NCI-H69 (cell line): Measurements from ENCODE around the gene PTPN9.
A peak's percentile ranks its signal among the peaks of the same experiment; 100 is the strongest.
"Not testable (repeated sequence)": the region's sequence is repeated elsewhere in the genome, so short reads cannot be mapped to it uniquely, and the experiment has no call there.

ENCODE experiments used
- DNase-seq: peaks from one replicate; lab custom pipeline; 2025; lab: John Stamatoyannopoulos, UW

PTPN9 gene

DNA sequence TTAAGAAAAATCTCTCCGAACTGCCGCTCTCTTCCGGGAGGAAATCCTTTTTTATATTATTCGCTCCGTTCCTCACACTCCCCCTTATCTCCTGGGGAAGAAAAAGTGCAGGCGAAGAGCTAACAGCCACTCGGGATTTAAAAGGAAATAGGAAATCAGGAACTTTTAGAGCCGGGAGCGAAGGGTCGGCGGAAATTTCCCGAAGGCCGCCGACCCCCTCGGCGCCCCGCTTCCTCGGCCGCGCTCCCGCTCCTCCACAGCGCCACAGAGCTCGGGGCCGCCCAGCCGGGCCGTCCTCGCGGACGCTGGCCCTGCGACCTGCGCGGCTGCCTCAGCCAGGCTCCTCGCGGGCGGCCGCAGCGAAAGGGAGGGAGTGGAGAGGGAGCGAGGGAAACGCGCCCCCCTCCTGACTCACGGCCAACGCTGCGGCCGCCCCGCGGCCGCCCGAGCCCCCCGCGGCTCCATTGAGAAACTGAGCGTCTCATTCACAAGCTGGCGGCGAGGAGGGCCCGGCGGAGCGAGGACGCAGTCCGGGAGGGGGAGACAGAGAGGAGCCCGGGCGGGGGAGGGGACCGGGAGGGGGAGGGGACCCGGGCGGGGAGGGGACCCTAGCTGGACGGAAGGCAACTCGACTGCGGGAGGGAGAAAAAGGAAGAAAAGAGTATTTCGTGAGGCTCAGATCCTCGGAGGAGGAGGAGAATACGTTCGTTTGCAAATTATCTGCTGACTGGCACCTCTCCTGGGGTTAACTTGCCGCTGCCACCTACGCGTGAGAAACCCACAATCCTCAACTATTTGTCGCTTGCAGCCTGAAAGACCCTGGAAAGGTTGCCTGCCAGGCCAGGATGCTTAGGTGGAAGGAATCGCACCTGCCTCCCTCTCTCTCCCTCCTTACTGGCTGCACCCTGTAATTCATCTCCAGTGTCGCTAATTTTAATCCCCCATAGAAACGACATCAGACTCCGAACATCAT, at the start of gene PTPN9:
PTPN9 (minus strand) TSS at position 368 of the 973 bp plus-strand sequence. CDS start 539 bp downstream, outside the sequence.
- DNase-seq, result peak; percentile 92

DNA sequence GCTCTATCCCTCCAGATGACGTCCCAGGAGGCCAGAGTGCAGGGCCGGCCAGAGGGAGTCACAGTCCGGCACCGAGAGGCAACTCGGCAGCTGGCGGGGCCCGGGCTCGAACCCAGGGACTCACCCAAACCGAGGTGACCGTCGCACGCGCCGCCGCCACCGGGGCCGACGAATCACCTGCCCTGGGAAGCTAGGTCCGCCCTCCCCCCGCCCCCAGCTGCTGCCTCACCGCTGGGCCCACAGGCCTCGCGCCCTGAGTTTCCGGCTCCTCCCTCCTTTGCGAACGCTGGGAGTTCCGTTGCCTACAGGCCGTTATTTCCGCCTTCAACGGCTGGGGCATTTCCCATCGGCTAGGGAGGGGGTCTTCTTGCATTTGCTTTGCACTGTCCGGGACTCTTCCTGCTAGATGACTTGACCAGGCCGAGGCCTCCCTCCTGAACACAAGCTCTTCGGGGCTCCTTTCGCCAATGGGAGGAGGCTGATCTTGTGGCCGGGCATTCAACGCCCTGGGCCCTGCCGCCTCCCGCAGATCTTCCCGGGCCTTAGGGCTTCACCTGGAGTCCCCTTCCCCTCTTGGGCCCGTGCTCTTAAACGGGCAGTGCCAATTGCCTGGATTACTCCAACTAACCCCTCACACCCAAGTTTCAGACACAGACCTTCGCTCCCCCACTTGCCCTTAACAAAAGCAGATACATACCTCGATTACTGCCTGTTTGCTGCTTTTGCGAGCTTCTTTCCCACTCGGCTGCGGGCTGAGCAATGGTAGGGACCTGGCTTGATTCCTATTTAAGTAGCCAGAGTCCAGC, 46.6 kb upstream of the PTPN9 start, which contains the start of gene SNUPN:
SNUPN (minus strand) TSS at position 184 of the 806 bp plus-strand sequence. CDS start 4,674 bp downstream, outside the sequence.
- peak; percentile 94 for DNase-seq

- no peak for DNase-seq
These were observed 43.4 kb upstream of the PTPN9 start for GRCh38 chr15:75622505-75622904.

DNA sequence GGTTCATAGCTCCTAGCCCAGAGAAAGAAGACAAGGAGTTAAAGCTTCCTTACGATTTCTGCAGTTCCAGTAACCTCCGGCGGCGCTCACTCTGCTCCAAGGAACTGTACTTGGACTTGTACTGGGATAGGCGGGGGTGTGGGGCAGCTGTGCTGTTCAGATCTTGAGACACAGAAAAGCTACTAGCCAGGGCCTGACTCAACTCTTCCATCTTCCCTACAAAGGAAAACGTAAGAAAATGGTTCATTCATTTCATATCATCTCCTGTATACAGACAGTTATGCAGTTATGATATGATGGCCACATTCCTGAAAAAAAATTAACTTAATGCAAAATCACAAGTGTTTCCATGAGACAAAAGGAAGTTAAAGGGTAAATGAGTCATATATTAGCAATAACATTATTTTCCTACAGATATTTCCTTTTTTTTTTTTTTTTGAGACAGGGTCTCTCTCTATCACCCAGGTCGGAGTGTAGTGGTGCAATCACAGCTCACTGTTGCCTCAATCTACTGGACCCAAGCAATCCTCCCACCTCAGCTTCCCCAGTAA, 41.8 kb upstream of the PTPN9 start:
- no peak for DNase-seq

GRCh38 chr15:75620058-75620820, 41.1 kb upstream of the PTPN9 start:
- no peak for DNase-seq

DNA sequence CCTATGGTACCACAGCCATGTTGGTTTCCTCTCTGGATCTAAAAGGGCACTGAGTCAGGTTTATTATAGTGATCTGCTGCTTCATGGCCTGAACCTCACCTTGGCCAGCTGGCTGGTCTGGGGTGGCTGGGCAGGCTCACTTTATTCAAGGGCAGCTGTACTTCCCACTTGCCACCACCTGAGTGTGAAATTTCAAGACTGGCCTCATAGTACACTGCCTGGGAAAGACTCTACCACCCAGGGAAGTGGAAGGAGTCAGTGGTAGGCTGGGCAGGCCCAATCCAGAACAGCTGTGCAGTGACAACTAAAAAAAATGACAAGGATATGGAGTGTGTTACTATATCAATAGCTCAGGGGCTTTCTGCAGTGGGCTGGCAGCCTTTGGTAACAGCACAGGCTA, 37.7 kb upstream of the PTPN9 start:
- DNase-seq, result no peak

DNA sequence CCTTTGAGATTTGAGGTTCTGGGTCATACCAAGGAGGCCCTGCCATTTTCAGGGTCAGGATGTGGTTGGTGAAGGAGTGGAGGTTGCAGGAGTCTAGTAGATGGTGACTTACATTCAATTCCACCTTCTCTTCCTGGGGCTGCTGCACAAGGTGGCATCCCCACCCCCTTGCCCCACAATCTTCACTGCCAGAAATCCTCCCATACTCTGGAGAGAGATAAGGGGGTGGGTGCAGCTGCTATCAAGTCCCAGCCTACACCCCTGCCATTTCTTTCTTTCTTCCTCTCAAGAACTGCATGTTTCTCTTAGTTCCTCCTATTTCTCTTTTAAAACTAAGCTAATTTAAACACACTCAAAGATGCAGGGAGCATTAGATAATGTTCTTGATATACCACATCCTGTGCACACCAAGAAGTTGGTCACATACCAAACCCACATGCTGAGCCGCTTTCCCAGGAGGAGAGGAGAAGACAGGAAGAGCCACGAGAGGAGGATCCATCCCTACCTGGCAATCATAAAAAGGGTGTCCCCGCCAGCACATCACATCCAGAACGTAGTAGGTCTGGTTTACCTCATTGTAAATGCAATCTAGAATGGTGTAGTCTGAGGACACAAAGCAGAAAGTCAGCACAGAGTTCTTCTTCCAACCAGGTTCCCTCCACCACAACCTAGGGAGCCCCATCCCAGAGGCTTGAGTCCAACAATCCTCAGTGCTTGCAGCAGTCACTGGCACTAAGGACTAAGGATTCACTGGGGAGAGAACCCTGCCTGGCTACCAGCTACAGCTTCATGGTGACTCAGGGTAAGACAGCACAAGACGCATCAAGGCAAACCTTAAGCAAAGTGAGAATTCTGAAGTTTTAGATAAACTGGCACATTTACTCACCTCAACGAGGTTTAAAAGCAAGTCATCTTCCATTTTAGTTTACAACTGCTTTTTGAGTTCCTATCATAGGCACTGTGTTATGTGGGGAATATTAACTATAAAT, 27.9 kb upstream of the PTPN9 start:
- no peak for DNase-seq

GRCh38 chr15:75606026-75606425, 26.9 kb upstream of the PTPN9 start:
- DNase-seq, result no peak

- DNase-seq, result no peak
These were observed 20.3 kb upstream of the PTPN9 start for GRCh38 chr15:75599401-75599800.

DNA sequence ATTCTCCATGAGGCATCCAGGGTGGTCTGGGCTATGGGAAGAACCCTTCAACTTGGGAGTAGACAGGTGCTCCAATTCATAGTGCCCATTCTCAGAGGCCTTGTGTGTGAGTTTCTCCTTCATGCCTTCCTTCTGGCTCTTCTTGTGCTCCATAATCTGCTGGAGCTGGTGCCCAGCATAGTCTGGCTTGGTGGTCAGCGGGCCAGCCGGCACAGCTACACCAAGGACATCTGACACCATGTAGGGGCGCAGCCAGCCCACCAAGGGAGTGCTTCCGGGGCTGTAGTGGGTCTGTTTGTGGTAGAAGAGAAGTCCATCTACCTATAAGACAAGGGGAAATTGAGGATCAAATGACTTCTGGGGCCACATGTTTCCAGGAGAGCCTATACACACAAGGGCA, 19.2 kb upstream of the PTPN9 start:
- no peak for DNase-seq

DNA sequence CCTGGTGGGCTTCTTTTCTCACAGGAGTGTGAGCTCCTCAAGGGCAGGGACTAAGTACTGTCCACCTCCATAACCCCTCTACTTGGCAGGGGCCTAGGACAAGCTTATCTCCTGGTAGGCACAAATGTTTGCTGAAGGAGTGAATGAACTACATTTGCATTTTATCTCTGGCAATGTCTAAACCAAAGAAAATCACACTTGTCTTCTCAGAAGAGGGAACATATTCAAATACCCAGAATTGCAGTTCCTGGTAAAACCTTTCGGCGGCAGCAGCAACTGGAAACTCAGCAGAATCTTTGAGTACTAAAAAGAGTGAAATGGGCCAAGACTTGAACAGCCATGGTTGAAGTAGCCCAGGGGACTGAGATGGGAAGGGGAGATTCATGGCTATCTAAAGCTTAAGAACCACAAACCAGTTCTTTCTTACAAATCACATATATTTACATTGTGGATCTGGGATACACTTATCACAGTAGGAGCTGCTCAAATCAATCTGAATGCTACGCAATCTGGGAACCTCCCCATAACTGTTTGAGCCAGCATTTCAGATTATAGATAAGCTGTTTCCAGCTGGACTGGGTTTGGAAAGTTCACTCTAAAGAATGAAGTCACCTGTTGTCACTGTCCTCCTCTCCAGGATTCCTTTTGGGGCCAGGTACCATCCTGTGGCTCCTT, 18.7 kb upstream of the PTPN9 start:
- no peak for DNase-seq

DNA sequence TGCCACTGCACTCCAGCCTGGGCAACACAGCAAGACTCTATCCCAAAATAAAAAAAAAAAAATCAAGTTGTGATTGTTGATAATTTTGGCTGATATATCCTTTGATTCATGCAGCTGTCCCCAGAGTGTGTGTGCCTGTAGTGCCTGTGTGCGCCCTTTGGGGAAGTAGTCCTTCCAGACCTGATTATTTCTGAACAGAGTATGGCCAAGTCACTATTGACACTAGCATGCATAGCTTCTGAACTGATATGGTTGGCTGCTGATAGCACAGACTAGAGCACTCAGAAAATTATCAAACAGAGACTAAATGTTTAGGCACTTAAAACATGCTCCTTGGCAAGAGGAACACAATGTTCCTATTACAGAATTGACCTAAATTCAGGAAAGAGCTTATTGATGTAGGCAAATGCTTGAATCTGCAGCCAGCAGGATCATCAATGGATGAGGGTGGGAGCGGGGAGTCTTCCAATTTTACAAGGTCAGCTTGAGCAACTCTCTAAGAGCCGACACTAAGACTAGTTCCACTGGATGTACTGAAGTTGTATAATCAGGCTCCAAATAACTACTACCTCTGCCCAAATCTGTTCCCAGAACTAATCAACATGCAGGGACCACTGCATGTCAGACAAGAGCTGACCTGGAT, 17.7 kb upstream of the PTPN9 start:
- no peak for DNase-seq

DNA sequence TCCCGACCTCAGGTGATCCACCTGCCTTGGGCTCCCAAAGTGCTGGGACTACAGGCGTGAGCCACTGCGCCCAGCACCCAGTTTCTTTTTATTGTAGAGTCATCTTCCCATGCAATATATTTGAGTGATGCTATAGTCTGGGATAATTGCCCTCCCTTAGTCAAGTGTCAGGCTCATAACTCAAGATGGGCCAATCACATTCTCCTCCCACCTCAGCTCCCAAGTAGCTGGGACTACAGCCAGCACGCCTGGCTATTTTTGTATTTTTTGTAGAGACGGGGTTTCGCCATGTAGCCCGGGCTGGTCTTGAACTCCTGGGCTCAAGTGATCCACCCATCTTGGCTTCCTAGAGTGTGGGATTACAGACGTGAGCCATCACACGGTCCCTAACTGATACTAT, 15.2 kb upstream of the PTPN9 start:
- DNase-seq, result no peak

DNA sequence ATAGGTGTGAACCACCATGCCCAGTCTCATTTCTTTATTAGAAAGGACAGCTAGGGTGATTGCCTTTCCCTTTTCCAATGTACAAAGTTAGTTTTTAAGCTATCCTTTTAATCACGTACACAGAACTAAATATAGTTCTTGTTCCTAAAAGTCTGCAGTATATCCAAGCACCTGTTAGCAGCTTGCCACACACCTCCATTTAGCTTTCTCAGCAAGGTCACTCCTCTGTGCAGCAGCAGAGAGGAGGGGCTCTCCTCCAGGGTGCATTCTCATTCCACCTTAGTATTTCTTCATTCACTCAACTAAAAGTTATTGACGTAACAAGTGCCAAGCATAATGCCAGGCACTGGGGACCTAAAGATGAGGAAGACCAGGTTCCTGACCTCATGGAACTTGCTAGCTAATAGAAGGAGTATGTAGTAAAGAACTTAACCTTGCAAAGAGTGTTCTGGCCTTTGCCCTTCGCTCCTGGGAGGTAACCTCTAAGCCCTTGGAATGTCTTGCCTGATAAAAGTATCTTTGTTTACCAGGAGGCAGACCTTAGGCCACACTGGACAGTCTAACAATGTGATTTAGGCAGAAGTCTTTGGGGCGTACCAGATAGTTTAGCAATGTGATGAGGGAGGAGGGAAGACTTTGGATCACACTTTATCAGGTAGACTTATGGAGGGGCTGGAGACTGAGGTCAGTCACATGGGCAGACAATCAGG, 12.7 kb upstream of the PTPN9 start:
- DNase-seq, result no peak

- DNase-seq, result no peak
These were observed 11.1 kb upstream of the PTPN9 start for GRCh38 chr15:75590239-75590638.

DNA sequence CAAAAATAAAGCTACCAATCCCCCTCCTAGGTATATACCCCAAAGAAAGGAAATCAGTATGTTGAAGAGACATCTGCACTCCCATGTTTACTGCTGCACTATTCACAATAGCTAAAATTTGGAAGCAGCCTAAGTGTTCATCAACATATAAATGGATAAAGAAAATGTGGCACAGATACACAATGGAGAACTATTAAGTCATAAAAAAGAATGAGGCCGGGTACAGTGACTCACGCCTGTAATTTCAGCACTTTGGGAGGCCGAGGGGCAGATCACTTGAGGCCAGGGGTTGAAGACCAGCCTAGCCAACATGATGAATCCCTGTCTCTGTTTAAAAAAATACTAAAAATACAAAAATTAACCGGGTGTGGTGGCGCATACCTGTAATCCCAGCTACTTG, 10.0 kb upstream of the PTPN9 start:
- DNase-seq, result no peak

- DNase-seq, result not testable (repeated sequence)
These were observed 7.3 kb upstream of the PTPN9 start for GRCh38 chr15:75586422-75586821.

DNA sequence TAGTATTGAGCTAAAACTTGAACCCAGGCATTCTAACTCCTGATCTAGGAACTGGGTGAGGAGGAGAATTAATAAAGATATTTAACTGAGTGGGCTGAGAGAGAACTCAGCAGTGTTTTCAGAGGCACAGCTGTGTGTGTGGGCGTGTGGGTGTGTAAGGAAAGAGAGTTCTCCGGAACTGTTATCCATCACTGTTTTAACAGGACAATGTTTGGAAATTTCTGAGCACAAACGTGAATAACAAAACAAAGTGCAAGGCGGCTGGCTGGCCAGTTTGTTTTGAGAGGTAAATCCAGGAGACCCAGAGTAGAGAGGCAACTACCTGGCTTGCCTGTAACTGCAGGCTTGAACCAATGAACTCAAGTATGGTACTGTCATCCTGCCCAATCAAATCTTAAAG, 5.0 kb upstream of the PTPN9 start:
- DNase-seq, result no peak

DNA sequence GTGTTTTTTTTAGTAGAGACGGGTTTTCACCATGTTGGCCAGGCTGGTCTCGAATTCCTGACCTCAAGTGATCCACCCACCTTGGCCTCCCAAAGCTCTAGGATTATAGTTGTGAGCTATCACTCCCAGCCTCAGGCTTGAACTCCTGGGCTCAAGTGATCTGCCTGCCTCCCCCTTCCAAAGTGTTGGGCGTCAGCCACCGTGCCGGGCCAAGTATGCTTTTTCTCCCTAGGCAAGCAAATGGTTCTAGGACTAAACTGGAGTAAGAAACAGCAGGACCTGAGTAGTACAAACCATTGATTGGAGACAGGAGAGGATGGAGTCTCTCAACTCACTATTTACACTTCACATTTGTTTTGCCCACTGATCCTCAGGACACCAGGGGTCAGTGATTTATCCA, 4.6 kb upstream of the PTPN9 start:
- DNase-seq, result no peak
